K562 (cell line): Measurements from ENCODE around the gene NR2F2. TPM values are rescaled to one million over a fixed set of nuclear protein-coding genes. Genes with fewer than 3 reads are reported as not detected.

Experiments used
- ATAC-seq: fragments of 200-7000 bp; cut with Tn5 transposase; 3 replicates; pipeline ENCODE4 v1.9.1; 2020; ENCODE audit warnings: moderate library complexity
- BruUV-seq: library from RNA; stranded (reverse); fragments of 400-500 nt; replicated peaks from 2 replicates; lab custom pipeline; 2021; lab: Mats Ljungman, UMichigan
- CTCF ChIA-PET: fragments of 300-600 bp; formaldehyde crosslinking; extraction: SDS; loops from one replicate; lab custom pipeline; 2021; ENCODE audit warnings: low intra/inter-chr PET ratio; lab: Yijun Ruan, JAX
- POLR2A ChIA-PET: fragments of 300-600, 350-650 bp; sonication (Branson Sonifier 250); formaldehyde crosslinking; extraction: SDS; loops from one replicate; lab custom pipeline; 2021; ENCODE audit warnings: antibody characterized with exemption, inconsistent platforms; lab: Yijun Ruan, JAX
- DNase-seq, 4 experiments: peaks; one replicate each; pipeline versions ENCODE4 v3.0.0 to v3.0.0-alpha.2; 2011 to 2018; ENCODE audit warnings: low spot score in 3 of 4, mixed read lengths in 3 of 4; ENCODE audit errors: extremely low read depth in 1 of 4
- FAIRE-seq: peaks from 2 replicates; lab custom pipeline; 2011; peaks lifted over from hg19 to GRCh38; lab: Jason Lieb, UNC
- H2AFZ ChIP-seq: 2 replicates; pipeline ENCODE4 v1.6.0; 2011; ENCODE audit warnings: low read depth, low read length, control low read depth, inconsistent platforms
- H3K27ac ChIP-seq: fragments of 200-600 bp; 3 replicates; pipeline ENCODE4 v1.8.0; 2011; ENCODE audit warnings: low read depth, mild to moderate bottlenecking, control low read depth, inconsistent platforms, low read length, moderate library complexity, mixed read lengths; ENCODE audit errors: extremely low read depth
- H3K27me3 ChIP-seq, 2 experiments: fragments of 300-600 bp in 1 of 2; 2 replicates in 1 of 2; 3 replicates in 1 of 2; pipeline versions ENCODE4 v1.6.0 to v1.8.0; 2011; ENCODE audit warnings: inconsistent platforms in 2 of 2, low read length in 2 of 2, mild to moderate bottlenecking in 1 of 2, mixed read lengths in 1 of 2, moderate library complexity in 1 of 2; ENCODE audit not compliant: control insufficient read depth in 2 of 2, insufficient read depth in 2 of 2
- H3K36me3 ChIP-seq: fragments of 300-600 bp; 3 replicates; pipeline ENCODE4 v1.8.0; 2011; ENCODE audit warnings: mild to moderate bottlenecking, low read length, inconsistent platforms; ENCODE audit not compliant: control insufficient read depth, insufficient read depth
- H3K4me1 ChIP-seq, 2 experiments: fragments of 200-600 bp in 1 of 2; replicated peaks in 1 of 2; 2 replicates in 1 of 2; 3 replicates in 1 of 2; pipeline versions ENCODE4 v1.5.1 to v1.8.0; 2011; ENCODE audit warnings: inconsistent platforms in 2 of 2, low read length in 2 of 2, mild to moderate bottlenecking in 1 of 2, mixed read lengths in 1 of 2, moderate library complexity in 1 of 2; ENCODE audit not compliant: control insufficient read depth in 2 of 2, insufficient read depth in 2 of 2
- H3K4me2 ChIP-seq: 2 replicates; pipeline ENCODE4 v1.6.1; 2011; ENCODE audit warnings: low read length, control low read depth, inconsistent platforms, mixed read lengths; ENCODE audit not compliant: insufficient read depth
- H3K4me3 ChIP-seq: fragments of 200-600 bp; sonication (generic), shearing (Covaris generic); 2 replicates; pipeline ENCODE4 v1.5.1; 2016; ENCODE audit warnings: control low read depth, inconsistent platforms
- H3K79me2 ChIP-seq: fragments of 200-600 bp; 3 replicates; pipeline ENCODE4 v1.8.0; 2011; ENCODE audit warnings: low read length, inconsistent platforms; ENCODE audit not compliant: control insufficient read depth, insufficient read depth
- H3K9ac ChIP-seq, 2 experiments: 2 replicates each; pipeline versions ENCODE4 v1.6.0 to v1.6.1; 2011; ENCODE audit warnings: low read depth in 2 of 2, low read length in 2 of 2, control low read depth in 1 of 2, inconsistent platforms in 1 of 2, mild to moderate bottlenecking in 1 of 2, mixed read lengths in 1 of 2; ENCODE audit not compliant: insufficient read depth in 1 of 2
- H3K9me1 ChIP-seq: one replicate; pipeline ENCODE4 v1.6.0; 2011; ENCODE audit warnings: inconsistent platforms, mild to moderate bottlenecking, low read length, moderate library complexity; ENCODE audit not compliant: control insufficient read depth, insufficient read depth
- H3K9me3 ChIP-seq: replicated peaks from 2 replicates; pipeline ENCODE4 v1.5.1; 2011; ENCODE audit warnings: low read depth, low read length, inconsistent platforms; ENCODE audit not compliant: control insufficient read depth, insufficient read depth
- H4K20me1 ChIP-seq: replicated peaks from 2 replicates; pipeline ENCODE4 v1.6.1; 2011; ENCODE audit warnings: low read length, inconsistent platforms, mixed read lengths; ENCODE audit not compliant: control insufficient read depth, insufficient read depth
- ARID1B ChIP-seq: fragments of 450-650 bp; IDR thresholded peaks from 2 replicates; pipeline ENCODE4 v1.6.1; 2016; ENCODE audit warnings: antibody characterized with exemption, mild to moderate bottlenecking, inconsistent platforms
- RFX5 ChIP-seq: IDR thresholded peaks from 2 replicates; pipeline ENCODE4 v1.6.1; 2011; ENCODE audit warnings: low read depth, mild to moderate bottlenecking, improper control_type of control experiment, low read length
- SAFB ChIP-seq: fragments of 200-400 bp; formaldehyde crosslinking; IDR thresholded peaks from 2 replicates; pipeline ENCODE4 v1.6.1; 2017; ENCODE audit warnings: low read depth, low read length, borderline replicate concordance
- ZNF316 ChIP-seq: fragments of 450-650 bp; IDR thresholded peaks from 2 replicates; pipeline ENCODE4 v1.6.1; 2016
- WGBS: fragments of 100-300 bp; shearing (Covaris generic); methylation state at CpG from one replicate; pipeline ENCODE4 v1.1.6; 2016; ENCODE audit warnings: low coverage, mixed read lengths; ENCODE audit not compliant: insufficient coverage; ENCODE audit errors: missing lambda C conversion rate; 5-methylcytosine and 5-hydroxymethylcytosine counted together
- in situ Hi-C: fragments of 300-500 bp; cut with MboI; formaldehyde crosslinking; loops from 4 replicates; pipeline ENCODE4 v1.15.0; 2018; ENCODE audit warnings: inconsistent platforms, mixed read lengths
- intact Hi-C: fragments of 100-400 bp; cut with micrococcal nuclease; formaldehyde crosslinking; loops from 2 replicates; pipeline ENCODE4 v1.14.2; 2022
- polyA plus RNA-seq, 8 experiments: library from polyadenylated mRNA; depleted of rRNA in 4 of 8; stranded (reverse) in 5 of 8; unstranded in 3 of 8; fragments of >200 nt; fragmentation: Nextera tagmentation in 2 of 8; fragmentation: Illumina TruSeq in 1 of 8; extraction: Ambion mirVana in 2 of 8; extraction: Trizol in 1 of 8; gene quantifications; 2 replicates each; pipeline versions ENCODE4 v1.2.1 to v1.2.3, GENCODE V29; 2011 to 2014; ENCODE audit warnings: inconsistent platforms in 1 of 8, missing spikeins in 1 of 8
- total RNA-seq, 7 experiments: library from RNA; depleted of rRNA in 6 of 7; stranded (reverse); fragments of >200 nt in 6 of 7; fragmentation: Illumina TruSeq in 2 of 7; extraction: Trizol in 2 of 7; gene quantifications; 2 replicates each; pipeline versions ENCODE4 v1.2.1 to v1.2.3, GENCODE V29; 2011 to 2021; ENCODE audit warnings: low replicate concordance in 1 of 7
- TF ChIP-seq, protein P1 (sequence below): fragments of 250-450 bp; sonication (Bioruptor Pico); IDR thresholded peaks from 2 replicates; pipeline ENCODE4 v1.4.0; 2020; ENCODE audit warnings: mild to moderate bottlenecking
- TF ChIP-seq, protein P2 (sequence below): fragments of 450-650 bp; IDR thresholded peaks from 2 replicates; pipeline ENCODE4 v1.6.1; 2016; ENCODE audit warnings: mild to moderate bottlenecking
- TF ChIP-seq, protein P3 (sequence below): fragments of 250-450 bp; sonication (Bioruptor Pico); IDR thresholded peaks from 2 replicates; pipeline ENCODE4 v1.4.0; 2020; ENCODE audit warnings: mild to moderate bottlenecking, moderate library complexity

NR2F2 gene
- total and polyA plus RNA-seq, 9 of the 15 experiments (the other 6 are each of a cell fraction or from before 2014, with no cell fraction given) = 6.0 to 51.8 (median 11.1) TPM

DNA sequence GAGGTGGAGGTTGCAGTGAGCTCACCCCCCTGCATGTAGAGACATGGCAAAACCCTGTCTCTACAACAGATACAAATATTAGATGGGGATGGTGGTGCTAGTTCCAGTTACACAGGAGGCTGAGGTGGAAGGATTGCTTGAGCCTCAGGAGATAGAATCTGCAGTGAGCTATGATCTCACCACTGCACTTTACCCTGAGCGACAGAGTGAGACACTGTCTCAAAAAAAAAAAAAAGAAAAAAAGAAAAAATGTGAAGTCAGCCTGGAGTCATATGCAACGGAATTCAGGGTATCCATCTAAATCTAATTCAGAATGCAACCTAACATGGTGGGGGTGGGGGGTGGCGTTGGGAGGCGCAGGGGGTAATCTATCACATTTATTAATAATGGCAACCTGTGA lies 37.1 kb upstream of the NR2F2 start:
- H3K4me3 ChIP-seq = no peak overlapping the region
- H3K9me3 ChIP-seq = peaks cover 4% of the 10 kb centered on the region; the same call in 1 of the 2 replicates
- H3K9ac ChIP-seq = no peak overlapping the region
- no peaks in the 10 kb centered on the region for H3K9me1 ChIP-seq
- CTCF ChIA-PET = no interaction called here
- no TSS peak for BruUV-seq
- no peak for ATAC-seq
- DNase-seq = no peak
- intact Hi-C loops = no loop called here
- TF ChIP-seq ARID1B (no peak), SAFB (no peak), ZNF316 (no peak), RFX5 (no peak)
- TF ChIP-seq, protein P1, sequence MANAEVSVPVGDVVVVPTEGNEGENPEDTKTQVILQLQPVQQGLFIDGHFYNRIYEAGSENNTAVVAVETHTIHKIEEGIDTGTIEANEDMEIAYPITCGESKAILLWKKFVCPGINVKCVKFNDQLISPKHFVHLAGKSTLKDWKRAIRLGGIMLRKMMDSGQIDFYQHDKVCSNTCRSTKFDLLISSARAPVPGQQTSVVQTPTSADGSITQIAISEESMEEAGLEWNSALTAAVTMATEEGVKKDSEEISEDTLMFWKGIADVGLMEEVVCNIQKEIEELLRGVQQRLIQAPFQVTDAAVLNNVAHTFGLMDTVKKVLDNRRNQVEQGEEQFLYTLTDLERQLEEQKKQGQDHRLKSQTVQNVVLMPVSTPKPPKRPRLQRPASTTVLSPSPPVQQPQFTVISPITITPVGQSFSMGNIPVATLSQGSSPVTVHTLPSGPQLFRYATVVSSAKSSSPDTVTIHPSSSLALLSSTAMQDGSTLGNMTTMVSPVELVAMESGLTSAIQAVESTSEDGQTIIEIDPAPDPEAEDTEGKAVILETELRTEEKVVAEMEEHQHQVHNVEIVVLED (CRISPR knock-in tag) = no peak
- TF ChIP-seq, protein P2, sequence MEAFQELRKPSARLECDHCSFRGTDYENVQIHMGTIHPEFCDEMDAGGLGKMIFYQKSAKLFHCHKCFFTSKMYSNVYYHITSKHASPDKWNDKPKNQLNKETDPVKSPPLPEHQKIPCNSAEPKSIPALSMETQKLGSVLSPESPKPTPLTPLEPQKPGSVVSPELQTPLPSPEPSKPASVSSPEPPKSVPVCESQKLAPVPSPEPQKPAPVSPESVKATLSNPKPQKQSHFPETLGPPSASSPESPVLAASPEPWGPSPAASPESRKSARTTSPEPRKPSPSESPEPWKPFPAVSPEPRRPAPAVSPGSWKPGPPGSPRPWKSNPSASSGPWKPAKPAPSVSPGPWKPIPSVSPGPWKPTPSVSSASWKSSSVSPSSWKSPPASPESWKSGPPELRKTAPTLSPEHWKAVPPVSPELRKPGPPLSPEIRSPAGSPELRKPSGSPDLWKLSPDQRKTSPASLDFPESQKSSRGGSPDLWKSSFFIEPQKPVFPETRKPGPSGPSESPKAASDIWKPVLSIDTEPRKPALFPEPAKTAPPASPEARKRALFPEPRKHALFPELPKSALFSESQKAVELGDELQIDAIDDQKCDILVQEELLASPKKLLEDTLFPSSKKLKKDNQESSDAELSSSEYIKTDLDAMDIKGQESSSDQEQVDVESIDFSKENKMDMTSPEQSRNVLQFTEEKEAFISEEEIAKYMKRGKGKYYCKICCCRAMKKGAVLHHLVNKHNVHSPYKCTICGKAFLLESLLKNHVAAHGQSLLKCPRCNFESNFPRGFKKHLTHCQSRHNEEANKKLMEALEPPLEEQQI = no peak
- TF ChIP-seq, protein P3, sequence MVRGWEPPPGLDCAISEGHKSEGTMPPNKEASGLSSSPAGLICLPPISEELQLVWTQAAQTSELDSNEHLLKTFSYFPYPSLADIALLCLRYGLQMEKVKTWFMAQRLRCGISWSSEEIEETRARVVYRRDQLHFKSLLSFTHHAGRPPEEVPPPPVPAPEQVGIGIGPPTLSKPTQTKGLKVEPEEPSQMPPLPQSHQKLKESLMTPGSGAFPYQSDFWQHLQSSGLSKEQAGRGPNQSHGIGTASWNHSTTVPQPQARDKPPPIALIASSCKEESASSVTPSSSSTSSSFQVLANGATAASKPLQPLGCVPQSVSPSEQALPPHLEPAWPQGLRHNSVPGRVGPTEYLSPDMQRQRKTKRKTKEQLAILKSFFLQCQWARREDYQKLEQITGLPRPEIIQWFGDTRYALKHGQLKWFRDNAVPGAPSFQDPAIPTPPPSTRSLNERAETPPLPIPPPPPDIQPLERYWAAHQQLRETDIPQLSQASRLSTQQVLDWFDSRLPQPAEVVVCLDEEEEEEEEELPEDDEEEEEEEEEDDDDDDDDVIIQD (CRISPR knock-in tag) = no peak
- in situ Hi-C loops = no loop called here
- peaks cover 9 to 12% of the 10 kb centered on the region in 2 experiments for H3K4me1 ChIP-seq
- H3K27ac ChIP-seq = no peak overlapping the region
- H3K36me3 ChIP-seq = no peaks in the 10 kb centered on the region; the same call in 1 of the 3 replicates
- no peak overlapping the region for H3K4me2 ChIP-seq
- H3K27me3 ChIP-seq = no peaks in the 10 kb centered on the region
- no peak overlapping the region for H2AFZ ChIP-seq
- no peaks in the 10 kb centered on the region for H3K79me2 ChIP-seq
- WGBS = 75% methylated on average over 4 of the region's 4 CpGs
- POLR2A ChIA-PET = no interaction called here
- no peak for FAIRE-seq
- H4K20me1 ChIP-seq = no peaks in the 10 kb centered on the region
